B cell (primary cell): ENCODE data around the gene CGB1. TPM values are rescaled to one million over a fixed set of nuclear protein-coding genes. Genes with fewer than 3 reads are reported as not detected.

ENCODE experiments used
- ATAC-seq: fragments of 200-7000 bp; cut with Tn5 transposase; one replicate; pipeline ENCODE4 v1.10.0; 2021; ENCODE audit warnings: low read depth, mild to moderate bottlenecking, moderate number of reproducible peaks, moderate library complexity
- CTCF ChIA-PET: fragments of 350-600 bp; sonication (Branson Sonifier 250); formaldehyde crosslinking; loops from one replicate; lab custom pipeline; 2021; ENCODE audit warnings: antibody characterized with exemption, inconsistent platforms; lab: Charles Lee
- POLR2A ChIA-PET: fragments of 350-600 bp; sonication (Branson Sonifier 250); formaldehyde crosslinking; loops from one replicate; lab custom pipeline; 2021; ENCODE audit warnings: antibody characterized with exemption; lab: Charles Lee
- DNase-seq: peaks from one replicate; pipeline ENCODE4 v3.0.0; 2013
- H2AFZ ChIP-seq: 2 replicates; pipeline ENCODE4 v1.6.1; 2012; ENCODE audit warnings: mild to moderate bottlenecking, low read depth, low read length; ENCODE audit not compliant: insufficient read depth, poor library complexity, severe bottlenecking
- H3K27ac ChIP-seq, 2 donors: 1 replicate in 1 of 2; 2 replicates in 1 of 2; pipeline ENCODE4 v1.5.1; 2012 to 2013; ENCODE audit warnings: low read length in 2 of 2, mild to moderate bottlenecking in 2 of 2, moderate library complexity in 1 of 2
- H3K27me3 ChIP-seq, 4 experiments: fragments of 200-600 bp in 1 of 4; sonication (generic) in 1 of 4; replicated peaks in 1 of 4; 1 replicate in 2 of 4; 2 replicates in 2 of 4; pipeline versions ENCODE4 v1.6.1 to v1.7.0; 2013 to 2016; ENCODE audit warnings: low read length in 3 of 4, mild to moderate bottlenecking in 2 of 4, mixed read lengths in 1 of 4, moderate library complexity in 1 of 4; ENCODE audit not compliant: insufficient read depth in 4 of 4, control insufficient read depth in 3 of 4; ENCODE audit errors: control extremely low read depth in 1 of 4
- H3K36me3 ChIP-seq, 2 experiments: replicated peaks in 1 of 2; 1 replicate in 1 of 2; 2 replicates in 1 of 2; pipeline versions ENCODE4 v1.6.1 to v1.7.1; 2013; ENCODE audit warnings: low read length in 1 of 2; ENCODE audit not compliant: insufficient read depth in 2 of 2, control insufficient read depth in 1 of 2; ENCODE audit errors: control extremely low read depth in 1 of 2, extremely low read depth in 1 of 2
- H3K4me1 ChIP-seq, 2 donors: fragments of 200-600 bp in 1 of 2; sonication (generic) in 1 of 2; 1 replicate in 1 of 2; 2 replicates in 1 of 2; pipeline versions ENCODE4 v1.5.1 to v1.6.1; 2013 to 2017; ENCODE audit warnings: low read length in 2 of 2; ENCODE audit not compliant: control insufficient read depth in 2 of 2, insufficient read depth in 2 of 2
- H3K4me2 ChIP-seq: replicated peaks from 2 replicates; pipeline ENCODE3; 2012; ENCODE audit warnings: mild to moderate bottlenecking, low read depth, low read length; ENCODE audit not compliant: poor library complexity, severe bottlenecking
- H3K4me3 ChIP-seq, 5 experiments: fragments of 200-600 bp in 1 of 5; sonication (generic) in 1 of 5; 1 replicate in 3 of 5; 2 replicates in 2 of 5; pipeline versions ENCODE4 v1.5.1 to v1.7.0; 2011 to 2016; ENCODE audit warnings: low read length in 4 of 5, mild to moderate bottlenecking in 4 of 5, low read depth in 2 of 5, control low read depth in 1 of 5, moderate library complexity in 1 of 5; ENCODE audit not compliant: insufficient read depth in 1 of 5; ENCODE audit errors: control extremely low read depth in 1 of 5, extremely low read depth in 1 of 5
- H3K79me2 ChIP-seq: fragments of 200-600 bp; sonication (generic); one replicate; pipeline ENCODE4 v1.6.0; 2016; ENCODE audit warnings: low read length; ENCODE audit not compliant: control insufficient read depth, insufficient read depth
- H3K9ac ChIP-seq: fragments of 200-600 bp; sonication (generic); 2 replicates; pipeline ENCODE4 v1.6.1; 2017; ENCODE audit warnings: mild to moderate bottlenecking, low read length, moderate library complexity
- H3K9me3 ChIP-seq, 3 donors: one replicate each; pipeline versions ENCODE4 v1.6.1 to v1.7.1; 2013; ENCODE audit warnings: low read length in 2 of 3; ENCODE audit not compliant: control insufficient read depth in 2 of 3, insufficient read depth in 1 of 3; ENCODE audit errors: control extremely low read depth in 1 of 3
- H4K20me1 ChIP-seq: 2 replicates; pipeline ENCODE4 v1.6.0; 2012; ENCODE audit warnings: mild to moderate bottlenecking, low read length; ENCODE audit not compliant: insufficient read depth, control insufficient read depth, poor library complexity, severe bottlenecking
- H3K27ac Mint-ChIP-seq: one replicate; pipeline ENCODE4 v1.8.0; 2021; ENCODE audit warnings: mixed read lengths
- H3K27me3 Mint-ChIP-seq: one replicate; pipeline ENCODE4 v1.8.0; 2021; ENCODE audit warnings: mixed read lengths
- H3K4me1 Mint-ChIP-seq: one replicate; pipeline ENCODE4 v1.8.0; 2021; ENCODE audit warnings: mixed read lengths
- H3K4me3 Mint-ChIP-seq: one replicate; pipeline ENCODE4 v1.8.0; 2021; ENCODE audit warnings: mixed read lengths
- H3K9me3 Mint-ChIP-seq: one replicate; pipeline ENCODE4 v1.8.0; 2022; ENCODE audit warnings: mixed read lengths; ENCODE audit not compliant: insufficient read depth
- EZH2 ChIP-seq: IDR thresholded peaks from 2 replicates; pipeline ENCODE4 v1.6.1; 2012; ENCODE audit warnings: borderline replicate concordance, low read depth, mild to moderate bottlenecking, moderate library complexity, low read length; ENCODE audit not compliant: insufficient read depth, poor library complexity, severe bottlenecking
- WGBS: methylation state at CpG from one replicate; pipeline ENCODE4 v1.1.5; 2013; ENCODE audit warnings: missing lambda C conversion rate; ENCODE audit not compliant: insufficient coverage; 5-methylcytosine and 5-hydroxymethylcytosine counted together
- intact Hi-C: fragments of 100-400 bp; cut with micrococcal nuclease; formaldehyde crosslinking; loops from one replicate; pipeline ENCODE4 v1.10.0; 2022
- polyA plus RNA-seq: library from polyadenylated mRNA; depleted of rRNA; stranded (reverse); fragments of >200 nt; gene quantifications from 2 replicates; pipeline ENCODE4 v1.2.3, GENCODE V29; 2012
- total RNA-seq, 2 donors: library from RNA; stranded (reverse); fragments of 120-200 nt in 1 of 2; gene quantifications; 1 replicate in 1 of 2; 2 replicates in 1 of 2; pipeline versions ENCODE4 v1.2.3 to v1.2.4, GENCODE V29; 2013 to 2022
- TF ChIP-seq, protein P1 (sequence below): fragments of 200-600 bp; IDR thresholded peaks from one replicate; pipeline ENCODE4 v1.8.0; 2022; ENCODE audit warnings: antibody characterized with exemption, mild to moderate bottlenecking

Gene CGB1
- total and polyA plus RNA-seq, 2 donors (not counting 1 experiment from before 2014, with no cell fraction given), result not detected

DNA sequence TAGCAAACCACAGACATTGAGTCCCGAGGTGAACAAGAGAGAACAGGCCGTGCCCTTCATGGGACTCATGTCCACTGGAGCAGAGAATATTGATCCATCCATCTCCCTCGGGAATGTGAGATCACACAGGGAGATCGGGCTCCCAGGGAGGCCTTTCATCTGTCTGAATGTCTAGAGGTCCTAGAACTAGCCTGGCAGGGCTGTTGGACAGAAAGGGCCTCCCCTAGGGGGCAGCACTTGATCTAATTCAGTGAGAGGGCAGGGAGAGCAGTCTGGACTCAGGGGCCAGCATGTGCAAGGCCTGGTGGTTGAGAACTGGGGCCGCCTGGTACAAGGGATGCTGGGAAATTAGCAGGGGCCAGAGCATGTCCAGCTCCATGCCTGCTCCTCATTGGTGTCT lies 38.7 kb downstream of the CGB1 start:
- Histone ChIP-seq H3K9ac (no peak overlapping the region), H3K4me1 (peaks cover 6 to 18% of the 10 kb centered on the region in 2 donors), H2AFZ (no peak overlapping the region), H3K4me2 (no peak overlapping the region), H3K27me3 (no peaks in the 10 kb centered on the region), H4K20me1 (peaks cover 20% of the 10 kb centered on the region), H3K9me3 (no peaks in the 10 kb centered on the region), H3K36me3 (peaks cover 0 to 3% of the 10 kb centered on the region in 2 experiments), H3K4me3 (no peak overlapping the region), H3K27ac (no peak overlapping the region), H3K79me2 (peaks cover 52% of the 10 kb centered on the region)
- no peak for DNase-seq
- Mint-ChIP-seq H3K9me3 (no peaks in the 10 kb centered on the region), H3K27me3 (no peaks in the 10 kb centered on the region), H3K27ac (no peak overlapping the region), H3K4me1 (peaks cover 23% of the 10 kb centered on the region), H3K4me3 (no peak overlapping the region)
- no peak for ATAC-seq
- intact Hi-C loops, result loop anchor here (10.0 kb wide), 1 partner anchor 117 kb away; the partner anchor contains the start of genes C19orf73, LIN7B and PPFIA3
- TF ChIP-seq, protein P1, sequence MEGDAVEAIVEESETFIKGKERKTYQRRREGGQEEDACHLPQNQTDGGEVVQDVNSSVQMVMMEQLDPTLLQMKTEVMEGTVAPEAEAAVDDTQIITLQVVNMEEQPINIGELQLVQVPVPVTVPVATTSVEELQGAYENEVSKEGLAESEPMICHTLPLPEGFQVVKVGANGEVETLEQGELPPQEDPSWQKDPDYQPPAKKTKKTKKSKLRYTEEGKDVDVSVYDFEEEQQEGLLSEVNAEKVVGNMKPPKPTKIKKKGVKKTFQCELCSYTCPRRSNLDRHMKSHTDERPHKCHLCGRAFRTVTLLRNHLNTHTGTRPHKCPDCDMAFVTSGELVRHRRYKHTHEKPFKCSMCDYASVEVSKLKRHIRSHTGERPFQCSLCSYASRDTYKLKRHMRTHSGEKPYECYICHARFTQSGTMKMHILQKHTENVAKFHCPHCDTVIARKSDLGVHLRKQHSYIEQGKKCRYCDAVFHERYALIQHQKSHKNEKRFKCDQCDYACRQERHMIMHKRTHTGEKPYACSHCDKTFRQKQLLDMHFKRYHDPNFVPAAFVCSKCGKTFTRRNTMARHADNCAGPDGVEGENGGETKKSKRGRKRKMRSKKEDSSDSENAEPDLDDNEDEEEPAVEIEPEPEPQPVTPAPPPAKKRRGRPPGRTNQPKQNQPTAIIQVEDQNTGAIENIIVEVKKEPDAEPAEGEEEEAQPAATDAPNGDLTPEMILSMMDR, result peak; percentile 18
- no peak for TF ChIP-seq EZH2
- CTCF ChIA-PET, result interaction anchor here (0.6 to 2.2 kb wide), 10 partner anchors 10 to 534 kb away, joined by 3 to 10 read pairs (median 5); no protein-coding TSS in a partner anchor
- WGBS, result 91% methylated on average over 5 of the region's 5 CpGs
- POLR2A ChIA-PET, result interaction anchor here (0.7 kb wide), 1 partner anchor 22 kb away, joined by 4 read pairs; no protein-coding TSS in a partner anchor

DNA sequence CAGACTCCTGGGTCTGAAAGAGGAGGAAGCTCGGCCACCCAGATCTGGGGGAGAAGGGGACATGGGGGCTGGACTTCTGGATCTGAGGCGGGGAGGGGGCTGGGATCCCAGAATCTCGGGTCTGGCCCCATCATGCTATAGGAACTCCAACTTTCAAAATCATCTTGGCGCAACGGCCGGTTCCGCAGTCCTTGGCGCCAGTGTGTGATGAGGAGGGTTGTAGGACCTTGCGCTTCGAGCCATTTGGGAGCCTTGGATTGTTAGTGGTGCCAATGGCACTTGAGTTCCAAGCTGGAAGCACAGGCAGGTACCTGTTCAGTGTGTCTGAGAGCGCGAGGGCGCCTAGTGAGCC lies 42.7 kb downstream of the CGB1 start:
- Mint-ChIP-seq H3K4me1 (peaks cover 34% of the 10 kb centered on the region), H3K9me3 (no peaks in the 10 kb centered on the region), H3K27me3 (no peaks in the 10 kb centered on the region), H3K27ac (peak overlapping the region; percentile 92), H3K4me3 (peak overlapping the region; percentile 94)
- Histone ChIP-seq H2AFZ (peak overlapping the region; percentile 94), H3K9ac (peak overlapping the region; percentile 94), H3K9me3 (no peaks in the 10 kb centered on the region), H3K27me3 (no peaks in the 10 kb centered on the region), H3K79me2 (peaks cover 72% of the 10 kb centered on the region), H3K4me2 (peak overlapping the region; percentile 99), H3K27ac (peak overlapping the region; percentile 77 to 89), H3K36me3 (peaks cover 0 to 4% of the 10 kb centered on the region in 2 experiments), H3K4me1 (peaks cover 15 to 27% of the 10 kb centered on the region in 2 donors), H4K20me1 (peaks cover 19% of the 10 kb centered on the region), H3K4me3 (peak overlapping the region; percentile 26 to 94 (median 77))
- no peak for ATAC-seq
- TF ChIP-seq EZH2, result no peak
- DNase-seq, result no peak
- 5% methylated on average over 10 of the region's 13 CpGs for WGBS
- POLR2A ChIA-PET, result interaction anchor here (0.7 to 1.4 kb wide), 9 partner anchors 11 to 375 kb away, joined by 3 to 17 read pairs (median 7); partner anchors contain the start of genes FTL, RPL18 and SPHK2
- CTCF ChIA-PET, result interaction anchor here (0.6 to 3.4 kb wide), 20 partner anchors 9 to 214 kb away, joined by 3 to 17 read pairs (median 4); partner anchors contain the start of genes FTL, HSD17B14 and LIN7B
- intact Hi-C loops, result loop anchor here (10.0 kb wide), 1 partner anchor 121 kb away; the partner anchor contains the start of genes C19orf73, LIN7B and PPFIA3
